HepG2 (cell line): ENCODE results near the gene COL9A3. TPM values are rescaled to one million over a fixed set of nuclear protein-coding genes. Genes with fewer than 3 reads are reported as not detected.

Experiments used
- GABPA ChIP-seq, 2 experiments: IDR thresholded peaks; 2 replicates each; pipeline ENCODE4 v1.6.1; 2011 to 2016; ENCODE audit warnings: low read depth in 2 of 2, low read length in 1 of 2, missing biosample characterization in 1 of 2, missing genetic modification characterization in 1 of 2
- GTF2F1 ChIP-seq: fragments of 150-350 bp; IDR thresholded peaks from 2 replicates; pipeline ENCODE4 v1.6.1; 2014; ENCODE audit warnings: low read length
- MAFF ChIP-seq: IDR thresholded peaks from 2 replicates; pipeline ENCODE4 v1.6.1; 2011; ENCODE audit warnings: low read depth, low read length, improper control_type of control experiment
- MYC ChIP-seq: sonication (generic); formaldehyde crosslinking; IDR thresholded peaks from 2 replicates; pipeline ENCODE4 v1.9.0; 2021; ENCODE audit warnings: missing genetic modification reagents, borderline replicate concordance
- NFIB ChIP-seq: sonication (generic); formaldehyde crosslinking; IDR thresholded peaks from 2 replicates; pipeline ENCODE4 v1.9.0; 2021; ENCODE audit warnings: missing genetic modification reagents, mild to moderate bottlenecking, borderline replicate concordance
- NRL ChIP-seq: sonication (generic); formaldehyde crosslinking; IDR thresholded peaks from 2 replicates; pipeline ENCODE4 v1.5.0; 2020; ENCODE audit warnings: missing genetic modification reagents, mild to moderate bottlenecking, moderate library complexity, borderline replicate concordance
- PCBP1 ChIP-seq: fragments of 200-400 bp; formaldehyde crosslinking; IDR thresholded peaks from 2 replicates; pipeline ENCODE4 v1.6.1; 2017; ENCODE audit warnings: mild to moderate bottlenecking, low read depth, low read length, borderline replicate concordance
- PHF21A ChIP-seq: sonication (generic); formaldehyde crosslinking; IDR thresholded peaks from 2 replicates; pipeline ENCODE4 v1.5.0; 2020; ENCODE audit warnings: mild to moderate bottlenecking, missing genetic modification reagents
- TBX3 ChIP-seq: fragments of 450-650 bp; IDR thresholded peaks from 2 replicates; pipeline ENCODE4 v1.6.1; 2017; ENCODE audit warnings: antibody characterized with exemption, mild to moderate bottlenecking, inconsistent platforms, borderline replicate concordance
- TCF7L2 ChIP-seq: IDR thresholded peaks from 2 replicates; pipeline ENCODE4 v1.6.1; 2011; ENCODE audit warnings: mild to moderate bottlenecking, low read depth, low read length, moderate library complexity
- ZNF460 ChIP-seq: sonication (generic); formaldehyde crosslinking; IDR thresholded peaks from 2 replicates; pipeline ENCODE4 v1.5.1; 2020; ENCODE audit warnings: missing genetic modification reagents, mild to moderate bottlenecking, borderline replicate concordance
- ZNF557 ChIP-seq: sonication (generic); formaldehyde crosslinking; IDR thresholded peaks from 2 replicates; pipeline ENCODE4 v1.4.0; 2020; ENCODE audit warnings: missing genetic modification reagents
- ZNF670 ChIP-seq: sonication (generic); formaldehyde crosslinking; IDR thresholded peaks from 2 replicates; pipeline ENCODE4 v1.8.0; 2022; ENCODE audit warnings: mild to moderate bottlenecking, missing genetic modification reagents, borderline replicate concordance
- ZSCAN30 ChIP-seq: sonication (generic); formaldehyde crosslinking; IDR thresholded peaks from 2 replicates; pipeline ENCODE4 v1.5.0; 2020; ENCODE audit warnings: mild to moderate bottlenecking, missing genetic modification reagents
- polyA plus RNA-seq, 8 experiments: library from polyadenylated mRNA; depleted of rRNA in 3 of 8; stranded (reverse) in 7 of 8; unstranded in 1 of 8; fragments of >200 nt; fragmentation: Illumina TruSeq in 4 of 8; extraction: Trizol in 4 of 8; gene quantifications; 2 replicates each; pipeline versions ENCODE4 v1.2.1 to v1.2.3, GENCODE V29; 2011 to 2016; ENCODE audit warnings: low read depth in 4 of 8, missing spikeins in 1 of 8, mixed read lengths in 1 of 8; ENCODE audit not compliant: insufficient read depth in 1 of 8
- total RNA-seq, 5 experiments: library from RNA; depleted of rRNA; stranded (reverse); fragments of >200 nt; fragmentation: Illumina TruSeq; extraction: Trizol; gene quantifications; 2 replicates each; pipeline ENCODE4 v1.2.3, GENCODE V29; 2016; ENCODE audit warnings: low read depth in 1 of 5
- TF ChIP-seq, protein P1 (sequence below): sonication (generic); formaldehyde crosslinking; conservative IDR thresholded peaks from 2 replicates; pipeline ENCODE4 v1.5.0; 2020; ENCODE audit warnings: missing genetic modification reagents
- TF ChIP-seq, protein P2 (sequence below): sonication (generic); formaldehyde crosslinking; IDR thresholded peaks from 2 replicates; pipeline ENCODE4 v1.8.0; 2022; ENCODE audit warnings: missing genetic modification reagents, low read depth, mild to moderate bottlenecking, borderline replicate concordance
- TF ChIP-seq, protein P3 (sequence below): sonication (generic); formaldehyde crosslinking; IDR thresholded peaks from 2 replicates; pipeline ENCODE4 v1.5.0; 2020; ENCODE audit warnings: mild to moderate bottlenecking, missing genetic modification reagents, borderline replicate concordance
- TF ChIP-seq, protein P4 (sequence below): sonication (generic); formaldehyde crosslinking; IDR thresholded peaks from 2 replicates; pipeline ENCODE4 v1.4.0; 2020; ENCODE audit warnings: missing genetic modification reagents, low read depth, mild to moderate bottlenecking, borderline replicate concordance
- TF ChIP-seq, protein P5 (sequence below): sonication (generic); formaldehyde crosslinking; IDR thresholded peaks from 2 replicates; pipeline ENCODE4 v1.5.0; 2020; ENCODE audit warnings: missing genetic modification reagents
- TF ChIP-seq, protein P6 (sequence below): fragments of 450-650 bp; IDR thresholded peaks from 2 replicates; pipeline ENCODE4 v1.6.1; 2017; ENCODE audit warnings: mild to moderate bottlenecking

COL9A3 gene
- total and polyA plus RNA-seq, 2 of the 13 experiments (the other 11 are each of a cell fraction or from before 2014, with no cell fraction given) = 155 to 204 TPM

DNA sequence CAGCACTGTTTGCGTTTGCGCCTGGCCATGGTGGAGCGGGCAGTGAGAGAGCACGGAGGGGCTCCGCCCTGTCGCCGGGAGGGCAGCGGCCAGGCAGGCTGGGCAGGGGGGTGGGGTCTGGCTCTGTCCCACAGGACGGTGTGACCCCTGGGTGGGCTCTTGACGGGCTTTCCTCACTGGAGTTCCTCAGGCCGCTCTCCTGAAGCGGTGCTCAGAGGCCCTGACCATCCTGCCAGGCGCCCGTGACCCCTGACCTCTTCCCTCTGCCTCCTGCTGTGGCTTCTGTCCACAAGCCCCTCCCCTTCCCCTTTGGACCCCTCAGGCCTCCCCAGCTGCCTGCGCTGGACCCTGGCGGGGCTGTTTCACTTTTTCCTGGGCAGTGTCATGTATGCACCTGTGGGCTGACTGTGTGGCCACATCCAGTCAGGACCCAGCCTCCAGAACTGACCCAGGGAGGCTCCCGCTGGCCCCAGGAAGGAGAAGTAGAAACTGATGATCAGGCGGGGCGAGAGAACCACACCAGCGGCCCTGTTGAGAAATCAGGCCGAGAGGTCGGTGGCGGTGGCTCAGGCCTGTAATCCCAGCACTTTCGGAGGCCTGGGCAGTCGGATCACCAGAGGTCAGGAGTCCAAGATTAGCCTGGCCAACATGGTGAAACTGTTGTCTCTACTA lies 11.0 kb upstream of the COL9A3 start (continued):
- TF ChIP-seq, protein P1, sequence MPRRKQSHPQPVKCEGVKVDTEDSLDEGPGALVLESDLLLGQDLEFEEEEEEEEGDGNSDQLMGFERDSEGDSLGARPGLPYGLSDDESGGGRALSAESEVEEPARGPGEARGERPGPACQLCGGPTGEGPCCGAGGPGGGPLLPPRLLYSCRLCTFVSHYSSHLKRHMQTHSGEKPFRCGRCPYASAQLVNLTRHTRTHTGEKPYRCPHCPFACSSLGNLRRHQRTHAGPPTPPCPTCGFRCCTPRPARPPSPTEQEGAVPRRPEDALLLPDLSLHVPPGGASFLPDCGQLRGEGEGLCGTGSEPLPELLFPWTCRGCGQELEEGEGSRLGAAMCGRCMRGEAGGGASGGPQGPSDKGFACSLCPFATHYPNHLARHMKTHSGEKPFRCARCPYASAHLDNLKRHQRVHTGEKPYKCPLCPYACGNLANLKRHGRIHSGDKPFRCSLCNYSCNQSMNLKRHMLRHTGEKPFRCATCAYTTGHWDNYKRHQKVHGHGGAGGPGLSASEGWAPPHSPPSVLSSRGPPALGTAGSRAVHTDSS (CRISPR knock-in tag) = peak; percentile 77; the same call in 1 of the 2 replicates
- TF ChIP-seq ZNF557 (peak; percentile 2; the same call in 1 of the 2 replicates), PHF21A (peak; percentile 99), GABPA (IDR thresholded peaks at IDR 0.05; ENCODE audit: low read depth, low read length) (no peak), GABPA (CRISPR knock-in tag; IDR thresholded peaks at IDR 0.05; ENCODE audit: low read depth) (peak; percentile 75), PCBP1 (0 out of 2 replicates have a peak, but pooled peaks have one; percentile 93), GTF2F1 (no peak), NRL (CRISPR knock-in tag) (peak; percentile 78), MAFF (no peak), MYC (CRISPR knock-in tag) (peak; percentile 87), ZSCAN30 (CRISPR knock-in tag) (no peak; the same call in none of the 2 replicates), ZNF670 (CRISPR knock-in tag) (peak; percentile 90), ZNF460 (peak; percentile 44; the same call in 1 of the 2 replicates), NFIB (CRISPR knock-in tag) (no peak), TBX3 (peak; percentile 26; the same call in 1 of the 2 replicates), TCF7L2 (no peak)
- TF ChIP-seq, protein P2, sequence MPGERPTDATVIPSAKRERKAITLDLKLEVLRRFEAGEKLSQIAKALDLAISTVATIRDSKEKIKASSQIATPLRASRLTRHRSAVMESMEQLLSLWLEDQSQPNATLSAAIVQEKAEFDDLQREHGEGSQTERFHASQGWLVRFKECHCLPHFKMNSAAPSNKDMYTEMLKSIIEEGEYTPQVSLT (CRISPR knock-in tag) = no peak
- TF ChIP-seq, protein P3, sequence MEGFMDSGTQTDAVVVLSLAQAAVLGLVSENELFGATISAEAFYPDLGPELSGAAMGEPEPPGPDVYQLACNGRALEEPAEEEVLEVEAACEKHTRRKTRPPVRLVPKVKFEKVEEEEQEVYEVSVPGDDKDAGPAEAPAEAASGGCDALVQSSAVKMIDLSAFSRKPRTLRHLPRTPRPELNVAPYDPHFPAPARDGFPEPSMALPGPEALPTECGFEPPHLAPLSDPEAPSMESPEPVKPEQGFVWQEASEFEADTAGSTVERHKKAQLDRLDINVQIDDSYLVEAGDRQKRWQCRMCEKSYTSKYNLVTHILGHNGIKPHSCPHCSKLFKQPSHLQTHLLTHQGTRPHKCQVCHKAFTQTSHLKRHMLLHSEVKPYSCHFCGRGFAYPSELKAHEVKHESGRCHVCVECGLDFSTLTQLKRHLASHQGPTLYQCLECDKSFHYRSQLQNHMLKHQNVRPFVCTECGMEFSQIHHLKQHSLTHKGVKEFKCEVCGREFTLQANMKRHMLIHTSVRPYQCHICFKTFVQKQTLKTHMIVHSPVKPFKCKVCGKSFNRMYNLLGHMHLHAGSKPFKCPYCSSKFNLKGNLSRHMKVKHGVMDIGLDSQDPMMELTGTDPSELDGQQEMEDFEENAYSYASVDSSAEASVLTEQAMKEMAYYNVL (CRISPR knock-in tag) = peak; percentile 83
- TF ChIP-seq, protein P4, sequence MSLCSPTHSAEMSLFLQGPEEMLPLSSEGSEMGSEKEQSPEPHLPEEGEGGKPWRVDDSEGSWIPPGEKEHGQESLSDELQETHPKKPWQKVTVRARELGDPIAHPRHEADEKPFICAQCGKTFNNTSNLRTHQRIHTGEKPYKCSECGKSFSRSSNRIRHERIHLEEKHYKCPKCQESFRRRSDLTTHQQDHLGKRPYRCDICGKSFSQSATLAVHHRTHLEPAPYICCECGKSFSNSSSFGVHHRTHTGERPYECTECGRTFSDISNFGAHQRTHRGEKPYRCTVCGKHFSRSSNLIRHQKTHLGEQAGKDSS (CRISPR knock-in tag) = peak; percentile 91; the same call in 1 of the 2 replicates
- TF ChIP-seq, protein P5, sequence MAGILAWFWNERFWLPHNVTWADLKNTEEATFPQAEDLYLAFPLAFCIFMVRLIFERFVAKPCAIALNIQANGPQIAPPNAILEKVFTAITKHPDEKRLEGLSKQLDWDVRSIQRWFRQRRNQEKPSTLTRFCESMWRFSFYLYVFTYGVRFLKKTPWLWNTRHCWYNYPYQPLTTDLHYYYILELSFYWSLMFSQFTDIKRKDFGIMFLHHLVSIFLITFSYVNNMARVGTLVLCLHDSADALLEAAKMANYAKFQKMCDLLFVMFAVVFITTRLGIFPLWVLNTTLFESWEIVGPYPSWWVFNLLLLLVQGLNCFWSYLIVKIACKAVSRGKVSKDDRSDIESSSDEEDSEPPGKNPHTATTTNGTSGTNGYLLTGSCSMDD (CRISPR knock-in tag) = no peak
- TF ChIP-seq, protein P6, sequence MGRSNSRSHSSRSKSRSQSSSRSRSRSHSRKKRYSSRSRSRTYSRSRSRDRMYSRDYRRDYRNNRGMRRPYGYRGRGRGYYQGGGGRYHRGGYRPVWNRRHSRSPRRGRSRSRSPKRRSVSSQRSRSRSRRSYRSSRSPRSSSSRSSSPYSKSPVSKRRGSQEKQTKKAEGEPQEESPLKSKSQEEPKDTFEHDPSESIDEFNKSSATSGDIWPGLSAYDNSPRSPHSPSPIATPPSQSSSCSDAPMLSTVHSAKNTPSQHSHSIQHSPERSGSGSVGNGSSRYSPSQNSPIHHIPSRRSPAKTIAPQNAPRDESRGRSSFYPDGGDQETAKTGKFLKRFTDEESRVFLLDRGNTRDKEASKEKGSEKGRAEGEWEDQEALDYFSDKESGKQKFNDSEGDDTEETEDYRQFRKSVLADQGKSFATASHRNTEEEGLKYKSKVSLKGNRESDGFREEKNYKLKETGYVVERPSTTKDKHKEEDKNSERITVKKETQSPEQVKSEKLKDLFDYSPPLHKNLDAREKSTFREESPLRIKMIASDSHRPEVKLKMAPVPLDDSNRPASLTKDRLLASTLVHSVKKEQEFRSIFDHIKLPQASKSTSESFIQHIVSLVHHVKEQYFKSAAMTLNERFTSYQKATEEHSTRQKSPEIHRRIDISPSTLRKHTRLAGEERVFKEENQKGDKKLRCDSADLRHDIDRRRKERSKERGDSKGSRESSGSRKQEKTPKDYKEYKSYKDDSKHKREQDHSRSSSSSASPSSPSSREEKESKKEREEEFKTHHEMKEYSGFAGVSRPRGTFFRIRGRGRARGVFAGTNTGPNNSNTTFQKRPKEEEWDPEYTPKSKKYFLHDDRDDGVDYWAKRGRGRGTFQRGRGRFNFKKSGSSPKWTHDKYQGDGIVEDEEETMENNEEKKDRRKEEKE = no peak
